HUDEP-2 (cell line): ENCODE data around the gene MED31.
"Not testable (repeated sequence)": the region's sequence is repeated elsewhere in the genome, so short reads cannot be mapped to it uniquely, and the experiment has no call there.

Experiments
- DNase-seq, 76 experiments: peaks; one replicate each; lab custom pipeline; 2025; ENCODE audit not compliant: unreplicated experiment in 76 of 76; lab: John Stamatoyannopoulos, UW

MED31 gene

GRCh38 chr17:6677946-6678345 lies 26.5 kb upstream of the MED31 start:
- no peak for DNase-seq

- DNase-seq, result no peak
These were observed 25.9 kb upstream of the MED31 start for GRCh38 chr17:6677158-6677831.

GRCh38 chr17:6676802-6677157 lies 25.4 kb upstream of the MED31 start:
- DNase-seq, result no peak

- DNase-seq, result peak in 69 of 76 experiments; percentile 4 to 82 (median 56)
These were observed 23.9 kb upstream of the MED31 start for GRCh38 chr17:6675201-6675825.

GRCh38 chr17:6674586-6674985 lies 23.2 kb upstream of the MED31 start:
- no peak for DNase-seq

- DNase-seq, result no peak
These were observed 20.0 kb upstream of the MED31 start for GRCh38 chr17:6671431-6671830.

GRCh38 chr17:6670999-6671398 lies 19.6 kb upstream of the MED31 start:
- no peak for DNase-seq

GRCh38 chr17:6670571-6670970 lies 19.2 kb upstream of the MED31 start:
- no peak for DNase-seq

GRCh38 chr17:6669479-6670212 lies 18.2 kb upstream of the MED31 start:
- no peak for DNase-seq

- no peak for DNase-seq
These were observed 17.5 kb upstream of the MED31 start for GRCh38 chr17:6668727-6669425.

- DNase-seq, result no peak
These were observed 16.8 kb upstream of the MED31 start for GRCh38 chr17:6668219-6668618.

GRCh38 chr17:6667516-6667915 lies 16.1 kb upstream of the MED31 start:
- no peak for DNase-seq

- DNase-seq, result no peak
These were observed 15.2 kb upstream of the MED31 start for GRCh38 chr17:6666557-6666956.

GRCh38 chr17:6666077-6666521 lies 14.7 kb upstream of the MED31 start:
- peak in 61 of 76 experiments; percentile 5 to 73 (median 39) for DNase-seq

GRCh38 chr17:6663200-6663599 lies 11.8 kb upstream of the MED31 start:
- DNase-seq, result not testable (repeated sequence)

- DNase-seq, result no peak
These were observed 10.1 kb upstream of the MED31 start for GRCh38 chr17:6661464-6661848.

GRCh38 chr17:6660805-6661463 lies 9.5 kb upstream of the MED31 start:
- DNase-seq, result no peak

- no peak for DNase-seq
These were observed 8.7 kb upstream of the MED31 start for GRCh38 chr17:6660101-6660500.

- DNase-seq, result not testable (repeated sequence)
These were observed 7.0 kb upstream of the MED31 start for GRCh38 chr17:6658411-6658810.

- no peak for DNase-seq
These were observed 6.4 kb upstream of the MED31 start for GRCh38 chr17:6657633-6658287.
